Measurements from ENCODE around the gene ASIC3. TPM values are rescaled to one million over a fixed set of nuclear protein-coding genes. Genes with fewer than 3 reads are reported as not detected.
A peak's percentile ranks its signal among the peaks of the same experiment; 100 is the strongest.

ASIC3 gene
- total and polyA plus RNA-seq, 2 donors (not counting 3 experiments of a cell fraction or from before 2014, with no cell fraction given), result 0.69 to 0.70 TPM

GRCh38 chr7:151017953-151018420 lies 30.3 kb upstream of the ASIC3 start:
- no peak for TF ChIP-seq POLR2A (IDR thresholded peaks at IDR 0.05; ENCODE audit: low read depth, low read length)
- TF ChIP-seq POLR2AphosphoS5 (IDR thresholded peaks at IDR 0.05; ENCODE audit: insufficient read depth, low read depth, low read length), result peak; percentile 15
- TF ChIP-seq MAX (IDR thresholded peaks at IDR 0.05; ENCODE audit: insufficient read depth, insufficient read length), result peak; percentile 1
- TF ChIP-seq CTCF (IDR thresholded peaks at IDR 0.05; ENCODE audit: extremely low read depth in 1 of 2, insufficient read depth in 1 of 2, low read depth in 1 of 2, low read length in 2 of 2), result peak; percentile 98 to 99
- H3K4me3 ChIP-seq (replicated peaks in 1 of 3; ENCODE audit: insufficient read depth in 1 of 3, low read depth in 1 of 3, low read length in 3 of 3), result no peak overlapping the region
- ChIA-PET POLR2A (no interaction called here), CTCF (interaction anchor here (0.5 to 8.8 kb wide), 43 partner anchors 8 to 239 kb away, joined by 3 to 107 read pairs (median 5); partner anchors contain the start of gene ABCB8)
- no peaks in the 10 kb centered on the region for H3K9me3 ChIP-seq (replicated peaks; ENCODE audit: control insufficient read depth, insufficient read depth, low read length)
- H4K20me1 ChIP-seq (replicated peaks; ENCODE audit: control insufficient read depth, extremely low read depth, insufficient read depth, low read length), result no peaks in the 10 kb centered on the region
- dilution Hi-C loops (cut with MboI; ENCODE audit: extremely low pct_ligation_motif_present, low sequenced_read_pairs), result no loop called here
- no TSS peak for BruUV-seq (replicated peaks)
- no peak overlapping the region for H3K4me2 ChIP-seq (ENCODE audit: insufficient read depth, low read length)
- no peak overlapping the region for H3K9ac ChIP-seq (replicated peaks; ENCODE audit: extremely low read depth, insufficient read depth, low read length)
- H3K36me3 ChIP-seq (ENCODE audit: control insufficient read depth in 2 of 2, extremely low read depth in 1 of 2, insufficient read depth in 2 of 2, low read length in 2 of 2), result peaks cover 0 to 11% of the 10 kb centered on the region in 2 experiments
- intact Hi-C loops (cut with micrococcal nuclease), result loop anchor here (1.0 kb wide), 3 partner anchors 55 to 240 kb away; no protein-coding TSS in a partner anchor
- no peak overlapping the region for H3K27ac ChIP-seq (ENCODE audit: insufficient read depth, low read depth, low read length)
- H3K4me1 ChIP-seq (ENCODE audit: control insufficient read depth, extremely low read depth, insufficient read depth, low read length), result peaks cover 7% of the 10 kb centered on the region
- H3K79me2 ChIP-seq (ENCODE audit: control insufficient read depth, insufficient read depth, low read length), result no peaks in the 10 kb centered on the region
- H3K9me1 ChIP-seq (replicated peaks; ENCODE audit: control insufficient read depth, extremely low read depth, insufficient read depth, low read length), result no peaks in the 10 kb centered on the region
- no peak overlapping the region for H2AFZ ChIP-seq (ENCODE audit: low read depth, low read length)
- DNase-seq (ENCODE audit: low read depth, low spot score) (peak; percentile 58), FAIRE-seq (peak; percentile 73)
- H3K27me3 ChIP-seq (ENCODE audit: control insufficient read depth in 2 of 2, insufficient read depth in 2 of 2, low read length in 2 of 2), result peaks cover 12 to 14% of the 10 kb centered on the region in 2 experiments

Measured in endothelial cell of umbilical vein (primary cell).